ENCODE data around the gene SPPL3.

- TF ChIP-seq CTCF (IDR thresholded peaks at IDR 0.05) = no peak
- no peak for TF ChIP-seq POLR2A (IDR thresholded peaks at IDR 0.05)
Measured at GRCh38 chr12:120950807-120951206, 46.6 kb upstream of the SPPL3 start.
